LoVo (cell line): ENCODE measurements around the gene LRRTM4.
"Not testable (repeated sequence)": the region's sequence is repeated elsewhere in the genome, so short reads cannot be mapped to it uniquely, and the experiment has no call there.

ENCODE experiments used
- DNase-seq: peaks from one replicate; pipeline ENCODE4 v3.0.0-alpha.2; 2016; ENCODE audit warnings: low spot score

The LRRTM4 gene

DNA sequence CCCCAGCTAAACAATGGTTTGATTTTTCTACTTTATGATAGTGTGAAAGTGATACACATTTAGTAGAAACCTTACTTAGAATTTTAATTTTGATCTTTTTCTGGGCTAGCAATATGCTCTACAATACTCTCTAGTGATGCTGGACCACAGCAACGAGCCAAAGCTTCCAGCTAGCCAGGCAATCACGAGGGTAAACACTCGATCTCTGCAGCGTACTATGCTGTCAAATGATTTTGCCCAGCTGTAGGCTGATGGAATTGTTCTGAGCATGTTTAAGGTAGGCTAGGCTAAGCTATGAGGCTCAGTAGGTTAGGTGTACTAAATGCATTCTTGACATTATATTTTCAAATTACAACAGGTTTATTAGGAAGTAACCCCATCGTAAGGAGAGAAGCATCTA lies 207.5 kb downstream of the LRRTM4 start:
- no peak for DNase-seq

DNA sequence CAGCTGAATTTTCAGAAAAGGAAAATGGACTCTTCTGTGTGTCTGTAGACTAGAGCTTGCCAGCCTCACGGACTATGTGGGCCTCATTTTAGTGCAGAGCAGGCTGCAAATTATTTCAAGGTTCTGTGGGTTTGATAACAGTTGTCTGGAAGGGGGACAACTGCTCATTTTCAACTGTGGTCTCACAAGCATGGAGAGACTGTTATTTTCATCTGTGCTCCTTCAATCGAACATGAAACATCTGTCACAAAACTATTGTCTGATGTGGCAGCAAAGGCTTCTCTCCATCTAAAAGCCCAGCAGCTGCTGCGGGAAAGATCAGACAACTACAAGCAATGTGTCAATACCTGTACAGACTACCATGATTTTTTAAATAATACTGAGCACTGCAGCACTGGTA lies 211.8 kb downstream of the LRRTM4 start:
- DNase-seq: no peak

DNA sequence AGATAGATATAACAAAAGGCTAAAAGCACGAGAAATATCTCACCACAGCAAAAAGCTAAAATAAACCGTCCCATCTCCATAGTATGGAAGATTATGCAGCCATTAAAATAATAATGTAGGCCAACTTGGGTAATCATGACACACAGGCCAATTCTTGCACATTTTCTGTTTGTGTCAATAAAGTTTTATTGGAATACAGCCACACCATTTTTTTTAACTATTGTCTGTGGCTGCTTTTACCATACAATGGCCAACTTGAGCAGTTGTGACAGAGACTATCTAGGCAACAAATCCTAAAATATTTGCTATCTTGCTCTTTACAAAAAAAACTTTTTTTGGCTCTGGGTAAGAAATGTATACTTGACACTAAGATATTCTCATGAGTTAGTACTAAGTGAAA lies 212.5 kb downstream of the LRRTM4 start:
- DNase-seq: no peak

DNA sequence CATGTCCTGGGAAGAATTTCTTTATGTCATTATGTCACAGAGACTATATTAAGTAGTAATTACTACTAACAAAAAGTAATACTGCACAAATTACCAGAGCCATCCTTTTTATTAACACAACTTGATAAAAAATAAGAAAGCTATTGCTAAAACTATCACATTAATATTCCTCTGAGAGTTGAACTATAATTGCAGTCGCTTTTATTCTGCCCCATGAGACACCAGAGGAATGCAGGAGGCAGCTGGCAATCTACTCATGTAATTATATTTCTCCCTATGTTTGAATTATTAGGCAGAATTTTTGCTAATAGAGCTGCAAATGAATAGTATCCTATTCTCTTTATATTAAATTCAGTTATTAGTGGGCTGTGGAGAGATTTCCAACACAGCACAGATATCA lies 220.7 kb downstream of the LRRTM4 start:
- DNase-seq: no peak

DNA sequence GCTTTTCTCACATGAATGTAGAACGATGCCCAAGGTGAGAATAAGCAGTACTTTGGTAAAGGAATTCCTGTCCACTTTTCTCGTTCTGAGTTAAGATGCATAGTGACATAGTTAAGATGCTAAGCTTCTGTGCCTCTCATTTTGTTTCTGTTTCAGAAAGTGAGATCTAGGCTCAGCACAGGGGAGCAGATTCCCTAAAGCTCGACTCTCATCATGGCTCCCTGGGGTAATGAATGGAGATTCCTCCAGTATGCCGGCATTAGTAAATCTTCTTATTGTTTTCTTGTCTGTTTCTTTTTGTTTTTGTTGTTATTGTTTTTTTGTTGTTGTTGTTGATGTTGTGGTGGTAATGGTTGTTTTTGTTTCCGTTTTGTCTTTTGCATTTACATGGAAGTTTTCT lies 225.4 kb downstream of the LRRTM4 start:
- no peak for DNase-seq

DNA sequence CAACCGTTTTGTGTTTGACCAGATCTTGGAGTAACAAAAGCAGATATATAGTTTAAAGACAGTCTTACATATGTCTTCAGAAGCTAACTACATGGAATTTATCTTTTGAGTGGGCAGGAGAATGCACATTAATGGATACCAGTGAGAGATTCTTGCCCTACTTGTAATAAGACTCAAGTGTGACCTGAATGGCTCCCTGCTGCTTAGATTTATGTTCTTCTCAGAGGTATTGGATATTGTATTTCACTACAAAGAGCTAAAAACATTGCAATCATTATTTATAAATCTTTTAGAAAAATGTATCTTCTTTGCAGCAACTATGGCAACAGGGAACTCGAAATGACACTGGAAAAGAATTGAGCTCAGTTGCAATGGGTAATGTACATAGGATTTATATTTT lies 227.7 kb downstream of the LRRTM4 start:
- DNase-seq: no peak

DNA sequence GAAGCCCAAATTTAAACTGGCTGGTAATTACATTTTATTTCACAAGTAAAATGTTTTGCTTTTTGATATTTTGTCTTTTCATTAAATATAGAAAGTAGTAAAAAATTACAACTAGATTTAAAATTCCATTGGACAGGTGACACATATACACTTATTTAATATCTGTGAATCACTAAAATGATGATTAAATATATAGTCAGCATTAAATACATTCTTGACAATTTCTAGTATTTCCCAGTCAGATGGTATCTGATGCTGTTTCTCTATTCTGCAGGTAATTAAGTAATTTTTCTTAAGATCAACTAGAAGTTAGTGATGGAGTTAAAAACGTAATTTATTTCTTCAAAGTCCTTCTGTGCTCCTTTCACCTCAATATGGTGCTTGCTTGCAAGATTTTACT lies 237.8 kb downstream of the LRRTM4 start:
- no peak for DNase-seq

DNA sequence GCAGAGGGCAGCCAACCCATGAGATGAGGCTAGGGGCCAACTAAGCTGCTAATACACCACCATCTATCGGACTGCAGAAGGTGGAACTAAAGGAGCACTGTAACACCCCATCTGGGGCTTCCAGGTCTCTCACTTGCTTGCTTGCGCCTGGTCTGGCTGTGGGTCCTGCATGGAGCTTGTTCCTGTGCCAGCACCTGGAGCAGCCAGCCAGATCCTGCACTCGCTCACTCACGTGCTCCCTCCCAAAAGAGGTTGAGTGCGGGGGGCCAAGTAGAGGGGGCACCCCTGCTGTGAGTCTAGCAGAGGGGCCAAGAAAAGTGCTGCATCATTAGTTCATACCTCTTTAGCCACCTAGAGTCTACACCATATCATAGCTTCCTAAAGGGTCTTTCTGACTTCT lies 250.9 kb downstream of the LRRTM4 start:
- DNase-seq: no peak

DNA sequence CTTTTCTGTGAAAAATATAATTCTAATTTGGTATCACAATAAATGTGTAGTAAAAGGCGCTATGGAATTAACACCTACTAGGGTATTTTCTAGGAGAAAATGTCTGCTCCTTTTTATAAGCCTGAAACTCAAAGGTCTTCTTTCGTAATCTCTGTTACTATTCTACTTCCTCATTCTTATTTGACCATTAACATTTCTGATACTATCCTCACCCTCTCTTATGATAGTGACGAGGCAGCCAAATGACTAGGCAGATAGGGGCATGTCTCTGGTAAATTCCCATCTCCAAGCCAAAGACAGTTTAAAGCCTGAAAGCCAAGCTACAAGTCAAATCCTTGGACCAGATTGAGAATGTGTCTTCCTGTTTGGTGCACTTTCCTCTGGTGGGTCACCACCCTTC lies 251.7 kb downstream of the LRRTM4 start:
- DNase-seq: peak; percentile 54

DNA sequence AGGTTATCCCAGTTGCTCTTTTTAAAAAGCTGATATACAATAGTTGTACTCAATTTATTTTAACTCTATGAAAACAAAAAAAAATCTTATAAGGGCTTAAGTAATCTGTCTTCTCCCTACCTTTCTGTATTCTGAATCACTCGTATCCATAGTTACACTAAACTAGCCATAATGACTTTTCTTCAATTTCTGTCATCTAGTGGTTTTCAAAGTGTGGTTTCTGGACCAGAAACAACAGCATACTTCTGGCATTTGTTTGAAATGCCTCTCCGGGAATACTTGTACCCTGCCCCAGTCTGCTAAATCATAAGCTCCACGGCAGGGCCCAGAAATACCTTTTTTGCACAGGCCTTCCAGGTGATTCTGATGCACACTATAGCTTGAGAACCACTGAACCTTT lies 253.6 kb downstream of the LRRTM4 start:
- no peak for DNase-seq

DNA sequence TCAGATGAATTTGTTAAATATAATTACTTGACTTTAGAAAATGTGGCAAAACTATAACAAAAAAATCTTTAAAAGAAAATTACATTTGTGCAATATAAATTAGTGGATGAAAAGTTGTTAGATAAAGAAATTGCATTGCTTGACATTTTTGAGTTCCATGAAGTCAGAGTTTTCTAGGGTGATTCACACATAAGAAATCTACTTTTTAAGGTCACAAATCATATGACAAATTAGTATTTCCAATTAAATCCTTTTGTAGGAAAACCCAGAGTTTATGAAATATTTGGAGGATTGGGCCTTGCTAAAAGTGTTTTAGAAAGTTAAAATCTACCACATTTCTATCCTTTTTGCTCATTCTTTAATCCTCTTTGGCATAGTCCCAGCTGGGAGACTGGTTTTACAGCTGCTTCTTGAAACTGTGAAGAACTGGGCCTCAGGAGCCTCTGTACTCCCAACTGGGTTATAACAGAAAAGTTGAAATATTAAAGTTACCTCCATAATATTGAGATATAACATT lies 289.2 kb downstream of the LRRTM4 start:
- no peak for DNase-seq

DNA sequence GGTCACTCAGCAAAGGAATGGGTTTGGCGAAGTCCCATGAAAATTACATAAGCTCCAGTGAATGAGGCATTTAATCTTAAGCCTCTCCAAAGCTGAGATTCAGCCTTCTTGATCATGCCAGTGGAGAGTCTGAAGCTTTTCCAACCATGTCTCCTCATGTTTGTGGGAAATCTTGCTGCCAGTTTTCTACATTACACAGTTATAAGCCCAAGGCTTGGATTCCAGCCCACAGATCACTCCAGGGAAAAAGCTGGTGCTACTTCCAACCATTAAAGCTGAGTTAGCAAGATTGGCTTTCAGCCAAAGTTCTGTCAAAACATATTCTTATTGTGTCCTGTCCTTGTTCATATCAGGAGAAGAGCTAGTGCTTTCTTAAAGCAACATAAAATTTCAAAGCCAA lies 293.8 kb downstream of the LRRTM4 start:
- DNase-seq: no peak

DNA sequence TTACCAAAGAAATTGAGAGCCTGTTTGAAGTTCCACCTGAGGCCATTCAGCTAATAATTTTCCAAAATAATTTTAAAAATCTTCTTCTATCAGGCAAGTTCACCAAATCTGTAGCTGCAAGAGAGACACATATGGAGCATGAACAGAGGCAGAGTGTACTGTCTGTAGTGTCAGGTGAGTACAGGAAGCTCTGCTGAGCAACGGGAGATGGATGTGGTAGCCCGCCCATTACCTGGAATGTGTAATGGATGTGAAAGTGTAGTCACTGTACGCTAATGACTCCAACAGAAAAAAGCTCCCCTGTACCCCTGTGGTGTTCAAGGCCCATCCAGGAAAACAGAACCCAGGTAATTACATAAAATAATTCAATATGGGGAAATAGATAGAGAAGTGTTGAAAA lies 311.5 kb downstream of the LRRTM4 start:
- DNase-seq: no peak

DNA sequence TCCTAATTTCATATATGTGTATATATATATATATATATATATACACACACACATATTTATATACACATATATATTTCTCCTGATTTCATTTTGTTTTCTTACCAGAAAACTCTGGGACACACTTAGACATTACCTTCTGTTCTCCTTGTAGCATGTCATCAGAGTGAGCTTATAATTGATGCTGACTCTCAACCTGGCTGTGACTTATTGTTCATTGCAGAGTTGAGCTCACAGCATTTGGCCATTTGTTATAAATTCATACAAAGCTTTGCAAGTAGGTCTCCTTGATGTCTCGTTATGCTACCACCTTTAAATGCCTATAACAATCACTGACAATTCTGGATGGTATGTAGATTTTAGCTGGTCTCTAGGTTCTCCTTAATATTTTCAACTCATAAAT lies 314.8 kb downstream of the LRRTM4 start:
- DNase-seq: no peak

DNA sequence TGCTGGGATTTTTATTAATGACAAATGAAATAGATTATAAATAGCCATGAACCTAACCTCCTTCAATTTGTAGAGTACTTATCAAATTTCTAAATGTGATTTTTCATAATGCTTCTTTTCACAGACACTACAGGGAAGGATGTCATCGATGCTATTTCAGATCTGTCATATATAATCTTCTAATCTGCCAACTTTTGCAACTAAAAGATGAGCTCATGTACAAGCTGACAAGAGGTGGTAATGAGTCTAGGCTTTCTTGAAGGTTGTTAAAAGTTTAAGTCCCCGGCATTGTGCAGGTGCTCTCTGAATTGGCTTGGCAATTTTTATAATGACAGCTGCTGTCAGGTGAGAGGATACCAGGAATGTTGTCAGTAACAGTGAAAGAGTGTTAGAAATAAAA lies 320.4 kb downstream of the LRRTM4 start:
- DNase-seq: no peak

DNA sequence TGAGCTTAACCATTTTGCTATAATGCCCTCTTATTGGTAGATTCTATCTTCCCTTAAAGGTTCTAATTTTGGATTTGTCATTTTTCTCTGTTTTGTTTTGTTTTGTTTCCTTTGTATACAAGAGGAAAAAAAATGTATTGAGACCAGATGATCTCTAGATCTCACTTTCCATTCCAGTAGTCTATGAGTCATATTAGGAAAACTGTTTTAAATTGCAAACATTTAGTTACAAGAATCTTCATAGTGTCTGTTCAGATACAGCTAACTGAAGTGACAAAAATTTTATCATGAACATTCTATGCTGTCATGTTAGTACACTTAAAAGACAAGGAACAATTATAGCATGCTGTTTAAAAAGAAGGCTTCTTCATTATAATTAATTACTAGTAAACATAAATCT lies 322.8 kb downstream of the LRRTM4 start:
- no peak for DNase-seq

DNA sequence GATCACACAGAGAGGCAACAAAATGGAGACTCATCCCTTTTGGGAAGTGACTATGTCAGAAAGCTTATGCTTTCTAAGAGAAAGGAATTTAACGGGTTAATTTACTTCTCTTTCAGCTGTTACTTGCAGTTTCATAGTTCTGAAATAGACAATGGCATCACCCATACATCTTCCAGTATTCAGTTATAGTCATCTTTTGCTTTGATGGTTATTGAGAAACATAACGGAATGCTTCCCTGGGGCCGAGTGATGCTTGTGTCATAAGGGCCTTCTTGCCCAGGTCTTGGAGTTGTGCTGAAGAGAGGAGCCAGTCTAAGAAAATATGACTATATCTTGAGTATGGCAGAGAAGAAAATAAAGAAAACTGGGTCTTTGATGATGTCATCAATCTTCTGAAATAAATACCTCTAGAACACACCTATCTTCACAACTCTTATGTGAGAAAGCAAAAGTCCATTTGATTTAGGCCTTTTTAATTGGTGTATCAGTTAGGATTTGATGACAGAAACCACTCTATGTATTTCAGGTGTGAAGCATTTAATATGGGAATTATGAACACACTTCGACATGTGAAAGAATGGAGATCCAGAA lies 328.2 kb downstream of the LRRTM4 start:
- no peak for DNase-seq

DNA sequence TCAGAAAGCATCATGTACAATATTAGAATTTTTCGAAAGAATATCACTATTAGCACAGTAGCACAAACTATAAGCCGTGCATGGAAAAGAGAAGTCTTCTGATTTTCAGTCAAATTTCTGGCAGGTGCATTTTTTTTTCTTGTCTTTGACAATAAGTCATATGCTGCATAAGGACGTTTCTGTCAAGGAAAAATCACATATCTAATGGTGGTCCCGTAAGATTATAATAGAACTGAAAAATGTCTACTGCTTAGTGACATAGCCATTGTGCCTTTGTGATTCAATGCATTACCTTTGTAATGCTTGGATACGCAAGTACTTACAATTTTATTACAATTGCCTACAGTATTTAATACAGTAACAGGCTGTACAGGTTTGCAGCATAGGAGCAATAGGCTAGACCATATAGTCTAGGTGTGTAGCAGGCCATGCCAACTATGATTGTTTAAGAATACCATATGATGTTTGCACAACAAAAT lies 329.3 kb downstream of the LRRTM4 start:
- DNase-seq: no peak

DNA sequence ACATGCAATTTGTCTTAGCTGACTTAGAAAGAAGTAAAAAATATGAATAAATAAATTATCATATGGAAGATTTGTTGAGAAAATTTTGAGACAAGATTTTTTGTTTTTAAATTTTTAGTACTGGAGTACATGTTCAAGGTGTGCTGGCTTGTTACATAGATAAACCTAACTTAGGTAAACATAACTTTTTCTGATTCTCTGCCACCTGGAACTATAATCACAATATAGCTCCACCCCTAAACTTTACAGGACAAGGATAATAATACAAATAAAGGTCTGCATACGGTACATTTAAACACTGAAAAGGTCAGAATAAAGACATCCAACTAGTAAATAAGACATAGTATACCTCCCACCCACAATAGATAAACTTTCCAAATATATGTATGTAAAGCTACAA lies 330.5 kb downstream of the LRRTM4 start:
- DNase-seq: no peak

DNA sequence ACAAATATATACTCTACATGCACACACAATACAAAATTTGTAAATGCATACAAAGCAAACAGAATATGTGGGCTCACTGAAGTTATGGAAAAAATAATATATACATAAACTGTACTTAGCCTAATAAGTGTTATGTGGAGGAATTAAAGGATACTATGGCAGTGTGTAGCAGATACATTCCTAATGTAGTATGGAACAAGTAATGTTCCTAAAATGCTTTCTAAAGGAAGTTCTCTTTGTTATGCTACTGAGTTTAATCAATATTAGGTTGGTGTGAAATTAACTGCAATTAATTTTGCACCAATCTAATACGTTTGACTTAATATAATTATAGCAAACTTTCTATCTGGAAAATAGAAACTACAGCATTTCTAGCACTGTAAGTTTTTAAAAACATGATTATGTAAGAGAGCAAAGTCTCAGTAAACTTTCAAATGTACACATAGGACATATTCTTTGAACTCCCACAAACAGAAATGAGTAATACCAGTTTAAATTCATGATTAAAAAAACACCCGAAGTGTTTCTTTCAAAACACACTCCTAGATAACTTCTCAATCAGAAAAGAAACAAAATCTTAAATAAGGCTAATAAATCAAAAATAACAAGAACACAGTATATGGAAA lies 331.3 kb downstream of the LRRTM4 start:
- no peak for DNase-seq

DNA sequence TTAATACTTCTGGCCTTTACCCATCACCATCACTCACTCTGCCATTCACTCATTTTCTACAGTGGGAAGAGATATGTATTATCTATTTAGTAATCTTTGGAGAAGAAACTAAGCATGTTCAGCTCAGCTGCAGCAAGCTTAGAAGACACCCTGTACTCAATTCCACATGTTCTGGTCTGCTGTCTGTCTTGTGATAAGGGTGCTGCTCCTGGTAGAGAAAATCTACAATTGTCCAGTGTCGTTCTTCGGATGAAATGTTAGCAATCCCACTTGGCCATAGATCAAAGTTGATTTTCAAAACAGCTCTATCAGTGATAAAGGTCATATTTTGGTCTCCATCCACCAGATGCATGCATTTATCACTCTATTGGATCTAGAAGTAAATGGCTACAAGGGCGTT lies 337.1 kb downstream of the LRRTM4 start:
- no peak for DNase-seq

DNA sequence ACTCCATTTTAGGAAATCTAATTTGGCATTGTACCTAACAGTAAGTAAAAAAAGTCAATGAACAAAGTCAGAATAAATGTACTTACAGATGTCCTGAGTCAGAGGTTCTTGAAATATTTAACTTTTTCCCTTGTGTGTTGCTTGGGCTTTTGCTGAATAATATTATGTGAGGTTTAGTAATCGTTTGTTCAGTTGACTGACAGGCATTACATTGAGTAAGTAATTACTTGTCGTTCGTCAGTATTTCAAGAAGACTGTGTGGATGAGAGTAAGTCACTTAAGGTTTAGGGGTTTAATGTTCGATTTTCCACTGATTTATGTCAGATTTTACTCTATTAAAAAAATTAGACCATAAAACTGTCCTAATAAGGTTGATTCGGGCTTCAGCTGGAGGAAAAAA lies 342.9 kb downstream of the LRRTM4 start:
- no peak for DNase-seq

DNA sequence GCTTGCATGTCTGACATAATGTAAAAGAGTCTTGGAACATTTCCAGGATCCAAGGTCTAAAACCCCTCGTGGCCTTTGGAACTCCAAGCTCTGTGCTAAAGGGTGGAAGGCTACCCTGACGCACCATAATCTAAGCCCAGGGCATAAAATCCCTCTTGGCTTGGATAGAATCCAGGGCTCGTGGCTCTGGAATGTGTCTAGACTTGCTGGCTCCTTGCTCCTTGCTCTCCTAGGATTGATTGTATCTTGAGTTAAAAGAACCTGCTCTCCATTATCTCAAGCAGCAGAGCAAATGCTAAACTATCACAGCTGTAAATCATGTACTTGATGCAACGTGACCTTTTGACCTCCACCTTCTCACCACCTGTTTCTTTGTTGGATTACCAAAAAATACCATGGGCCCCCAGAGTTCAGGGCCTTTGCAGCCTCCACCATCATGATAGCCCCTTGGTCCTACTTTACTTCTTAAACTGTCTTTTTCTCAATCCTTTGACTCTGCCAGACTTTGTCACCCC lies 346.9 kb downstream of the LRRTM4 start:
- not testable (repeated sequence) for DNase-seq

DNA sequence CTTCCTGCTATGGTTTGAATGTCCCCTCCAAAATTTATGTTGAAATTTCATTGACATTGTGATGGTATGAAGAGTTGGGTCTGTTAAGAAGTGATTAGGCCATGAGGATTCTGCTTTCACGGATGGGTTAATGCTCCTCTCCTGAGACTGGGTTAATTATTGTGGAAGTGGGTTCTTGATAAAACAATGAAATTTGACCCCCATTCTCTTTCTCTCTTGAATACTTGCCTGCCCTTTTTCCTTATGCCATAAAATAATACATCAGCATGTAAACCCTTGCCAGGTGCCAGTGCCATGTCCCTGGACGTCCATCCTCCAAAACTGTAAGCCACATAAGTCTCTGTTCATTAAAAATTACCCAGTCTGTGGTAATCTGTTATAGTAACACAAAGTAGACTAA lies 352.8 kb downstream of the LRRTM4 start:
- DNase-seq: no peak
